GM18867 (cell line): ENCODE data around the gene TSPAN6.

ENCODE experiments used
- ATAC-seq: cut with Tn5 transposase; IDR thresholded peaks from one replicate; pipeline ENCODE4 v1.9.1; 2021; ENCODE audit warnings: mild to moderate bottlenecking, moderate library complexity; ENCODE audit not compliant: unreplicated experiment

The TSPAN6 gene

GRCh38 chrX:100591256-100592051 is 45.2 kb downstream of the TSPAN6 start:
- no peak for ATAC-seq

DNA sequence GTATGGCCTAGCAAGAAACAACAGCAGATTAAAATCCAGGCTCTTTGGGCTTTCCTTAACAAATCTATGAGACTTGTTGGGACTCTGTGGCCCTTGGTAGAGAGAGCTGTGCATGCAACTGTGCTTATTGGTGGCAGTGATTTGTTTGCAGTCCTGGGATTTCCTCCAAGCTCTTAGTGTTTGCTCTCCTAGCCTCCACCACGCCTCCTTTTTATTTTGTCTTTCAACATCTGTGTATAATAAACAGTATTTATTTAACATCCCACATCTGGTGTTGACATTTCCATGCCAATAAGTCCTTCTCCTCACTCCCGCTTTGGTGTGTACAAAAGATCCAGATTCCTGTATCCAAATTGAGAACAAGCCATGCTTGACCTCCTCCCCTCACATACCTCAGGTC is 48.7 kb downstream of the TSPAN6 start:
- no peak for ATAC-seq

GRCh38 chrX:100586747-100587146 is 49.9 kb downstream of the TSPAN6 start:
- ATAC-seq = no peak

DNA sequence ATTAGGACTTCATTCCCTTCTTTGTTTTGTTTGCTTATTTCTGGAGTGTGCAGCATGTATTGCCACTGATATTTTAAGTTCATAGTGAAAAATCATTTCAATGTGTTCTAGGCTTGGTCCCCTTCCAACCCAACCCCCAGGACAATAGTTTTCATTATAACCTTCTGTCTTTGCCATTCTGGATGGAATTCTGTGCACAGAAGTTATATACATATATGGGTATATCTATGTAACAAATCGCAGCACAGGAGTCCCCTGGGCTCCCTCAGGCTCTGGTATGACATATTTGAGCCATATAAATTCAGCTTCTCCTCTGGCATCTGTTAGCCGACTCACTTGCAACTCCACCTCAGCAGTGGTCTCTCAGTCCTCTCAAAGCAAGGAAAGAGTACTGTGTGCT is 52.0 kb downstream of the TSPAN6 start, which contains the start of gene TNMD:
Gene TNMD (plus strand): TSS at position 326 of the 400 bp plus-strand sequence. CDS start 83 bp downstream, outside the sequence.
- no peak for ATAC-seq
